ENCODE results near the gene ZBTB40. TPM values are rescaled to one million over a fixed set of nuclear protein-coding genes. Genes with fewer than 3 reads are reported as not detected.

The ZBTB40 gene
- total and polyA plus RNA-seq, 10 of the 15 experiments (the other 5 are each of a cell fraction or from before 2014, with no cell fraction given) = 1.9 to 14.4 (median 9.0) TPM

DNA sequence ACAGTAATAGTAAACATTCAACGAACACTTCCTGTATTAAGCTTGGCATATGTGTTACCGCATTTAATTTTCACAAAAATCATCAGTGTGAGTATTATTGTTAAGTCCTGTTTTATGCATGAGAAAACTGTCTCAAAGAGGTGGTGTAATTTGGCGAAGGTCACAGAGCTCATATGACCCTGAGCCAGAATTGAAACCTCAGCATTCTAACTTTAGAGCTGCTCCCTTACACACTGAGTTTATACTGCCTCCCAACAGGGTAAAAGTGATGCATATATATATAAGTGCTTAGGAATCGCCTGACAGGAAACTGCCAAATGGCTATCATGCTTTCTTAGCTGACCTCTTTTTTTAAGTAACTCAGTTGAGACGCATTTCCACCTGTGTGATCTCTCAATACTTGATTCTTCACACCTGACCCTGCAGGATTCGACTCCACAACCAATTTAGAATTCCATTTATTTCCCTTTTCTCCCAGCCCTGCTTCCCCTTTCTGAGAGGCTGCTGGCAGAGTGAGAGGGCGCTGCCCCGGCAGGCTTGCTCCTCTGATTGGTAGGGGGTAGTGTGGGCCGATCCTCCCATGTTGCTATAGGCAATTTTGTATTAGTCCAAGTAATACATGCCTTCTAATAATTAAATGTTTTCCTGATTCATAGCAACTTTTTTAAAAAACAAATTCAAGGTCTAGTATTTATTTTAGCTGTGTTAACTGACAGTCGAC, 40.5 kb downstream of the ZBTB40 start:
- no peaks in the 10 kb centered on the region for H3K4me1 ChIP-seq (ENCODE audit: control insufficient read depth, insufficient read depth, low read length)
- CTCF ChIA-PET = interaction anchor here (0.8 kb wide), 1 partner anchor 12 kb away, joined by 3 read pairs; no protein-coding TSS in a partner anchor
- H3K4me2 ChIP-seq (ENCODE audit: control insufficient read depth, insufficient read depth) = no peak overlapping the region
- H3K9ac ChIP-seq (ENCODE audit: control insufficient read depth, insufficient read depth, low read length) = no peak overlapping the region
- H3K79me2 ChIP-seq (ENCODE audit: control insufficient read depth, insufficient read depth, low read length) = no peaks in the 10 kb centered on the region
- POLR2A ChIA-PET = interaction anchor here (0.6 kb wide), 2 partner anchors 11 kb away, joined by 3 to 6 read pairs; no protein-coding TSS in a partner anchor
- H2AFZ ChIP-seq (ENCODE audit: control insufficient read depth, low read depth, low read length) = no peak overlapping the region
- TF ChIP-seq, protein P1, sequence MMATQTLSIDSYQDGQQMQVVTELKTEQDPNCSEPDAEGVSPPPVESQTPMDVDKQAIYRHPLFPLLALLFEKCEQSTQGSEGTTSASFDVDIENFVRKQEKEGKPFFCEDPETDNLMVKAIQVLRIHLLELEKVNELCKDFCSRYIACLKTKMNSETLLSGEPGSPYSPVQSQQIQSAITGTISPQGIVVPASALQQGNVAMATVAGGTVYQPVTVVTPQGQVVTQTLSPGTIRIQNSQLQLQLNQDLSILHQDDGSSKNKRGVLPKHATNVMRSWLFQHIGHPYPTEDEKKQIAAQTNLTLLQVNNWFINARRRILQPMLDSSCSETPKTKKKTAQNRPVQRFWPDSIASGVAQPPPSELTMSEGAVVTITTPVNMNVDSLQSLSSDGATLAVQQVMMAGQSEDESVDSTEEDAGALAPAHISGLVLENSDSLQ (IDR thresholded peaks at IDR 0.05) = no peak
- TF ChIP-seq CREB1 (IDR thresholded peaks at IDR 0.05; ENCODE audit: low read depth) (no peak), HDAC2 (IDR thresholded peaks at IDR 0.05) (no peak), EED (IDR thresholded peaks at IDR 0.05; ENCODE audit: low read depth) (no peak), PAX5 (IDR thresholded peaks at IDR 0.05; ENCODE audit: borderline replicate concordance, low read depth, low read length) (no peak), BACH1 (IDR thresholded peaks at IDR 0.05; ENCODE audit: borderline replicate concordance) (no peak), SUPT20H (IDR thresholded peaks at IDR 0.05; ENCODE audit: borderline replicate concordance, control insufficient read depth, low read depth, low read length) (no peak), NFXL1 (IDR thresholded peaks at IDR 0.05; ENCODE audit: borderline replicate concordance) (no peak), YY1 (IDR thresholded peaks at IDR 0.05; ENCODE audit: low read depth, low read length) (no peak), ESRRA (IDR thresholded peaks at IDR 0.05; ENCODE audit: low read length) (no peak), ZZZ3 (IDR thresholded peaks at IDR 0.05; ENCODE audit: control insufficient read depth, insufficient read length, low read depth) (no peak), ASH2L (IDR thresholded peaks at IDR 0.05; ENCODE audit: borderline replicate concordance, low read depth) (no peak), HDGF (IDR thresholded peaks at IDR 0.05) (no peak), CBX3 (IDR thresholded peaks at IDR 0.05; ENCODE audit: borderline replicate concordance, low read depth) (no peak)
- TF ChIP-seq, protein P2, sequence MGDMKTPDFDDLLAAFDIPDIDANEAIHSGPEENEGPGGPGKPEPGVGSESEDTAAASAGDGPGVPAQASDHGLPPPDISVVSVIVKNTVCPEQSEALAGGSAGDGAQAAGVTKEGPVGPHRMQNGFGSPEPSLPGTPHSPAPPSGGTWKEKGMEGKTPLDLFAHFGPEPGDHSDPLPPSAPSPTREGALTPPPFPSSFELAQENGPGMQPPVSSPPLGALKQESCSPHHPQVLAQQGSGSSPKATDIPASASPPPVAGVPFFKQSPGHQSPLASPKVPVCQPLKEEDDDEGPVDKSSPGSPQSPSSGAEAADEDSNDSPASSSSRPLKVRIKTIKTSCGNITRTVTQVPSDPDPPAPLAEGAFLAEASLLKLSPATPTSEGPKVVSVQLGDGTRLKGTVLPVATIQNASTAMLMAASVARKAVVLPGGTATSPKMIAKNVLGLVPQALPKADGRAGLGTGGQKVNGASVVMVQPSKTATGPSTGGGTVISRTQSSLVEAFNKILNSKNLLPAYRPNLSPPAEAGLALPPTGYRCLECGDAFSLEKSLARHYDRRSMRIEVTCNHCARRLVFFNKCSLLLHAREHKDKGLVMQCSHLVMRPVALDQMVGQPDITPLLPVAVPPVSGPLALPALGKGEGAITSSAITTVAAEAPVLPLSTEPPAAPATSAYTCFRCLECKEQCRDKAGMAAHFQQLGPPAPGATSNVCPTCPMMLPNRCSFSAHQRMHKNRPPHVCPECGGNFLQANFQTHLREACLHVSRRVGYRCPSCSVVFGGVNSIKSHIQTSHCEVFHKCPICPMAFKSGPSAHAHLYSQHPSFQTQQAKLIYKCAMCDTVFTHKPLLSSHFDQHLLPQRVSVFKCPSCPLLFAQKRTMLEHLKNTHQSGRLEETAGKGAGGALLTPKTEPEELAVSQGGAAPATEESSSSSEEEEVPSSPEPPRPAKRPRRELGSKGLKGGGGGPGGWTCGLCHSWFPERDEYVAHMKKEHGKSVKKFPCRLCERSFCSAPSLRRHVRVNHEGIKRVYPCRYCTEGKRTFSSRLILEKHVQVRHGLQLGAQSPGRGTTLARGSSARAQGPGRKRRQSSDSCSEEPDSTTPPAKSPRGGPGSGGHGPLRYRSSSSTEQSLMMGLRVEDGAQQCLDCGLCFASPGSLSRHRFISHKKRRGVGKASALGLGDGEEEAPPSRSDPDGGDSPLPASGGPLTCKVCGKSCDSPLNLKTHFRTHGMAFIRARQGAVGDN (IDR thresholded peaks at IDR 0.05) = no peak
- TF ChIP-seq, protein P3, sequence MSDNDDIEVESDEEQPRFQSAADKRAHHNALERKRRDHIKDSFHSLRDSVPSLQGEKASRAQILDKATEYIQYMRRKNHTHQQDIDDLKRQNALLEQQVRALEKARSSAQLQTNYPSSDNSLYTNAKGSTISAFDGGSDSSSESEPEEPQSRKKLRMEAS (IDR thresholded peaks at IDR 0.05; ENCODE audit: low read depth, low read length) = no peak
- no TSS peak for BruUV-seq (replicated peaks)
- no peak for ATAC-seq
- H3K36me3 ChIP-seq (ENCODE audit: control insufficient read depth in 2 of 2, insufficient read depth in 2 of 2, low read length in 1 of 2) = peaks cover 3 to 4% of the 10 kb centered on the region in 2 experiments; a peak in 2 of 4 replicates
- H3K4me3 ChIP-seq = no peak overlapping the region
- intact Hi-C loops (cut with micrococcal nuclease; ENCODE audit: unreplicated experiment) = no loop called here
- no peak overlapping the region for H3K27ac ChIP-seq (ENCODE audit: control insufficient read depth, insufficient read depth)
- no peaks in the 10 kb centered on the region for H3K9me3 ChIP-seq (replicated peaks; ENCODE audit: control insufficient read depth, insufficient read depth, low read length)
- in situ Hi-C loops (cut with MboI) = no loop called here
- no peak for FAIRE-seq
- SMC1A ChIA-PET (ENCODE audit: uncharacterized antibody, unreplicated experiment) = no interaction called here
- 85% methylated on average over 10 of the region's 10 CpGs for WGBS (ENCODE audit: insufficient coverage, insufficient replicate concordance, low lambda C conversion rate, missing lambda C conversion rate)
- RAD21 ChIA-PET (ENCODE audit: unreplicated experiment) = no interaction called here
- no peaks in the 10 kb centered on the region for H3K27me3 ChIP-seq (replicated peaks in 1 of 2; ENCODE audit: control insufficient read depth in 2 of 2, insufficient read depth in 2 of 2, low read length in 1 of 2)
- no peak for DNase-seq (ENCODE audit: low read depth, low spot score)
- H4K20me1 ChIP-seq (ENCODE audit: control insufficient read depth, insufficient read depth) = no peaks in the 10 kb centered on the region

All from GM12878 (cell line).